ENCODE data around the gene TMEM109.
A peak's percentile ranks its signal among the peaks of the same experiment; 100 is the strongest.

TMEM109 gene

GRCh38 chr11:60913793-60914632 lies at the start of gene TMEM109:
Gene TMEM109 (plus strand): TSS chr11:60914158. CDS start chr11:60919694, 5,536 bp downstream.
- peaks cover 19% of the 10 kb centered on the region for H3K4me1 ChIP-seq (ENCODE audit: insufficient read depth, poor library complexity, severe bottlenecking)
- DNase-seq (ENCODE audit: low spot score) (peak; percentile 82), ATAC-seq (ENCODE audit: low read depth) (peak; percentile 74)
- no peak for TF ChIP-seq CTCF (IDR thresholded peaks at IDR 0.05; ENCODE audit: poor library complexity, severe bottlenecking)
- H3K27me3 ChIP-seq (ENCODE audit: insufficient read depth, poor library complexity, severe bottlenecking): no peaks in the 10 kb centered on the region
- peaks cover 4% of the 10 kb centered on the region; the same call in 1 of the 2 replicates for H3K36me3 ChIP-seq (ENCODE audit: low read depth)
- H3K27ac ChIP-seq (ENCODE audit: poor library complexity, severe bottlenecking): peak within 1 kb of the TSS; percentile 65
- H3K9me3 ChIP-seq (ENCODE audit: severe bottlenecking): no peaks in the 10 kb centered on the region
- H3K4me3 ChIP-seq (ENCODE audit: severe bottlenecking): peak within 1 kb of the TSS; percentile 51

- Histone ChIP-seq H3K27me3 (ENCODE audit: insufficient read depth, poor library complexity, severe bottlenecking) (no peaks in the 10 kb centered on the region), H3K9me3 (ENCODE audit: severe bottlenecking) (no peaks in the 10 kb centered on the region), H3K36me3 (ENCODE audit: low read depth) (no peaks in the 10 kb centered on the region), H3K27ac (ENCODE audit: poor library complexity, severe bottlenecking) (no peak overlapping the region), H3K4me1 (ENCODE audit: insufficient read depth, poor library complexity, severe bottlenecking) (no peaks in the 10 kb centered on the region), H3K4me3 (ENCODE audit: severe bottlenecking) (no peak overlapping the region)
- DNase-seq (ENCODE audit: low spot score): peak; percentile 41
- no peak for ATAC-seq (ENCODE audit: low read depth)
- TF ChIP-seq CTCF (IDR thresholded peaks at IDR 0.05; ENCODE audit: poor library complexity, severe bottlenecking): no peak
These were observed 49.0 kb upstream of the TMEM109 start for GRCh38 chr11:60864856-60865513.

GRCh38 chr11:60866911-60867870 lies 46.8 kb upstream of the TMEM109 start, which contains the start of gene ZP1:
Gene ZP1 (plus strand): TSS chr11:60867542. CDS start chr11:60867562, 20 bp downstream.
- Histone ChIP-seq H3K27me3 (ENCODE audit: insufficient read depth, poor library complexity, severe bottlenecking) (no peaks in the 10 kb centered on the region), H3K9me3 (ENCODE audit: severe bottlenecking) (no peaks in the 10 kb centered on the region), H3K36me3 (ENCODE audit: low read depth) (no peaks in the 10 kb centered on the region), H3K4me3 (ENCODE audit: severe bottlenecking) (no peak within 1 kb of the TSS), H3K4me1 (ENCODE audit: insufficient read depth, poor library complexity, severe bottlenecking) (no peaks in the 10 kb centered on the region), H3K27ac (ENCODE audit: poor library complexity, severe bottlenecking) (no peak within 1 kb of the TSS)
- no peak for TF ChIP-seq CTCF (IDR thresholded peaks at IDR 0.05; ENCODE audit: poor library complexity, severe bottlenecking)
- DNase-seq (ENCODE audit: low spot score) (peak; percentile 44), ATAC-seq (ENCODE audit: low read depth) (peak; percentile 47; the same call in 1 of the 3 replicates)

- no peak for ATAC-seq (ENCODE audit: low read depth)
- no peaks in the 10 kb centered on the region for H3K9me3 ChIP-seq (ENCODE audit: severe bottlenecking)
- no peak overlapping the region for H3K4me3 ChIP-seq (ENCODE audit: severe bottlenecking)
- no peaks in the 10 kb centered on the region for H3K36me3 ChIP-seq (ENCODE audit: low read depth)
- no peak for TF ChIP-seq CTCF (IDR thresholded peaks at IDR 0.05; ENCODE audit: poor library complexity, severe bottlenecking)
- H3K4me1 ChIP-seq (ENCODE audit: insufficient read depth, poor library complexity, severe bottlenecking): no peaks in the 10 kb centered on the region
- no peaks in the 10 kb centered on the region for H3K27me3 ChIP-seq (ENCODE audit: insufficient read depth, poor library complexity, severe bottlenecking)
- no peak overlapping the region for H3K27ac ChIP-seq (ENCODE audit: poor library complexity, severe bottlenecking)
- no peak for DNase-seq (ENCODE audit: low spot score)
These were observed 45.9 kb upstream of the TMEM109 start for GRCh38 chr11:60867871-60868681.
